GM12874 (cell line): ENCODE results near the gene ENO4.
A peak's percentile ranks its signal among the peaks of the same experiment; 100 is the strongest.

ENCODE experiments used
- TF ChIP-seq, protein P1 (sequence below): IDR thresholded peaks from 2 replicates; pipeline ENCODE4 v1.5.1; 2011; ENCODE audit warnings: low read depth, mild to moderate bottlenecking, control low read depth, low read length, moderate library complexity; ENCODE audit not compliant: insufficient read depth

ENO4 gene

DNA sequence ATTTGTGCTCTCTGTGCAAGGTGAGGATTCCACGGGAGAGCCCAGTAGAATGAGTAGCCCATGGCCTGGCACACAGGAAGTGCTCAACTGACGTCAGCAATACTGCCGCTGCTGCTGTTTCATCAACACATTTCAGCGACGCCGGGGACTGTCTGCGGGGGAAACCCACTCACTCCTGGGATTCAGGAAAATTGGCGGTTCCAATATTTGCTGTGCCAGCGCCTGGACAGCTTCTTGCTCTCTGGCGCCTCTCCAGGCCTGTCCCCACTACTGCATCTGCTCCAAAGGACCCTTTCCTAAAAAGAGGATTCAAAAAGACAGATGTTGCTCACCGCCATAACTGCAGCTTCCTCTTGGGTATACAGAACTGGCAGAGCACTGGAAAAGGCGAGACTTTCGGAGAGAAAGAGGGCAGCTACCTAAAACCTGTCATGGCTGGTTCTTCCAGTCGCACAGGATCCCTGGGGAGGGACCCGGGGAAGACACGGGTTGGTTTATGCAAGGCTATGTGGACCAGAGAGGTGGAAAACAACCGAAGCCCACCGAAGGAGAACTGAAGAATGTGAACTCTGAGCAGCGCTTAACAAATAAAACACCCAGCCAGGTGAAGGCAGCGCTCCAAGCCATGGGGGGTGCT lies 39.7 kb upstream of the ENO4 start:
- TF ChIP-seq, protein P1, sequence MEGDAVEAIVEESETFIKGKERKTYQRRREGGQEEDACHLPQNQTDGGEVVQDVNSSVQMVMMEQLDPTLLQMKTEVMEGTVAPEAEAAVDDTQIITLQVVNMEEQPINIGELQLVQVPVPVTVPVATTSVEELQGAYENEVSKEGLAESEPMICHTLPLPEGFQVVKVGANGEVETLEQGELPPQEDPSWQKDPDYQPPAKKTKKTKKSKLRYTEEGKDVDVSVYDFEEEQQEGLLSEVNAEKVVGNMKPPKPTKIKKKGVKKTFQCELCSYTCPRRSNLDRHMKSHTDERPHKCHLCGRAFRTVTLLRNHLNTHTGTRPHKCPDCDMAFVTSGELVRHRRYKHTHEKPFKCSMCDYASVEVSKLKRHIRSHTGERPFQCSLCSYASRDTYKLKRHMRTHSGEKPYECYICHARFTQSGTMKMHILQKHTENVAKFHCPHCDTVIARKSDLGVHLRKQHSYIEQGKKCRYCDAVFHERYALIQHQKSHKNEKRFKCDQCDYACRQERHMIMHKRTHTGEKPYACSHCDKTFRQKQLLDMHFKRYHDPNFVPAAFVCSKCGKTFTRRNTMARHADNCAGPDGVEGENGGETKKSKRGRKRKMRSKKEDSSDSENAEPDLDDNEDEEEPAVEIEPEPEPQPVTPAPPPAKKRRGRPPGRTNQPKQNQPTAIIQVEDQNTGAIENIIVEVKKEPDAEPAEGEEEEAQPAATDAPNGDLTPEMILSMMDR, result peak; percentile 46; the same call in 1 of the 2 replicates

DNA sequence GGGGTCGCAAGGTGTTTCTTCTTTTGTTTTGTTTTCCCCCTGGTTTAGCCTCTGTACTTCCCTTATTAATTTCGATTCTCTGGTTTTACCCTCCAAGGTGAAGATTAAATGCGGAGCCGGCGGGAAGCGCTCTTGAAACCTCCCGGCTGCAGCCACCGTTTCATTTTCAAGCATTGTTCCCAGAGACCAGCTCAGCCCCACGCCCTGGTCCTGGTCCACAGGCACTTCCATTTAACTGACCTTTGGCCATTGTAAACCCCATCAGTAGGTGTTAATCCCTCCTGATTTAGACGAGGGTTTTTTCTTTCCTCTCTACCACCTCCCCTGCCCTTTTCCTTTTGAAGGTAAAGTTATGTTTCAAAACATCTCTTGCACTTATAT lies 39.2 kb upstream of the ENO4 start:
- TF ChIP-seq, protein P1, result no peak

DNA sequence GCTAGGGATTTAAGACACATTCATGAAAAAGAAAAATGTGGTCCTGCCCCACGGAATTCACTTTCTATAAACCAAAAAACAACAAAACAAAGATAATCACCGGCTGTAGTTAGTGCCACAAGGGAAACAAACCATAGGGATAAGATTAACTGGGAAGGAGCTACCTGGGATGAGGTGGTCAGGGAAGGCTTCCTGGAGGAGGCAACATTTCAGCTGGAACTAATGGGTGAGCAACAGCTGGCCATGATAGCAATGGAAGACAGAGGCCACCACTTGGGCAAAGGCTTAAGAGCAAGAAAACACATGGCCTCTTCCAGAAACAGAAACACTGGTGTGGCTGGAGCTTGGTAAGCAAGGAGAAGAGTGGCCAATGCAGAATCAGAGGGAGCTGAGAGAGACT lies 38.4 kb upstream of the ENO4 start:
- TF ChIP-seq, protein P1, result no peak

DNA sequence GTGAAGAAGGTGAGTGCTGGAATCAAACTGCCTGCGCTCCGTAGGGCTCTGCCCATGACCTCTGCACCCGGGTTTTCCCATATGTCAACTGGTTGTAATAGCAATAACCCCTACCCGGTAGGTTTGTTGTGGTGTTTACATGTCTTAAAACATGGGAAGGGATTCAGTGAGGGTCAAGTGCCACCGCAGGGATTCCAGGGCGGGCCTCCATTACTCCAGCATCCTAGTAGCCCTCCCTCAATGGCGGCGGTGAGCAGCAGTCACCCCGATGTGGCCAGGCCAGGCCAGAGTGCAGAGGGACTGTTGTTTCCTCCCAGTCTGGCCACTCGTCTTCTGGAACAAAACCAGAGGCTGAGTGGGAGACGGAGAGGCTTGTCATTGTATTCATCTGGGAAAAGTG lies 37.6 kb upstream of the ENO4 start:
- TF ChIP-seq, protein P1, result no peak

DNA sequence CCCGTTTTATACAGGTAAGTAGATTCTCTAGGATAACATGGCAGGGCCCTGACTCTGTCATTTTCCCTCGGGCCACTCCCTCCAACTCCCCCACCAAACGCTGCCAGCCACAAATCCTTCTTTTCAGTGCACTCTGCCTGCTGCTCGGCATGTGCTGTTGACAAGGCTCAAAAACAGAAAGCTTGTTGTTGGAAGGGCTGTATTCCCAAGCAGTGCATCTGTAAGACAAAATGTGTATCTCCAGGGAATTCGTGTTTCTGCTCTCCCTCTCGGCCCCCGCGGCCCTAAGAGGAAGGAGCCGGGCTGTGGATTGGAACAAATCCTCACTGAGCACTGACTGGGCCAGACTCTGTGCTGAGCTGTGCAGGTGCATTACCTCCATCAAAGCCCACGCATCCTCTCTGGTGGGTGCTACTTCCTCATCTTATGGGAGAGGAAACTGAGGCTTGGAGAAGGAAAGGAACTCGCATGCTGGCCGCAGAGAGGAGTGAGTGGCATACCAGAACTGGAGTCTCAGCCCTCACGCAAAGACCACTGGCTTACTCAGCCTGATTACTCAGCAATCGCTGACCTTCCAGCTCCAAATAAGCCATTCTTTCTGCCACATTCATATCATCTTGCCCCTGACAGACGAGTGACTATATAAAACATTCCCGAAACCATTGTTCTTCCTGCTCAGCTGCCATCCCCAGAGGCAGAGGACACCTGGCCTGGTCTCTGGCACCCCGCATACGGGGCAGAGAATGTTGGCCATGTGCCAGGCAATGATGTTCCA lies 33.5 kb upstream of the ENO4 start:
- TF ChIP-seq, protein P1, result no peak

DNA sequence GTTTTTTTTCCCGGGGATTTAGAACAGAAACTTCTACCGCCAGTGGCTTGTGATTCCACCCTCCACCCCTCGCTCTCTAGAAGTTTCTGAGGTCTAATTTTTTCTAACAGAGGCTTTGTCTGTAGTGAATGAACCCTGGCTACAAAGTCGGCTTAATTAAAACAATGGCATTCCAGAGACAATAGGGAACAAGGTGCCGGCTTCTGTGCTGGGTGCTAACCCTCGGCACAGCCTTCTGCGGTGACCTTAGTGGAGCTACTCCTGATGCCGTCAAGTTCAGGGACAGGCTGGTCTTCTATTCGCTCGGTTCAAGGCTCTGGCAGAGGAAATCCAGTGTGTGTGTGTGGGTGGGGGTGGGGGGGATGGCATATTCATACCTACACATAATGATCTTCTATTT lies 32.1 kb upstream of the ENO4 start:
- TF ChIP-seq, protein P1, result no peak

DNA sequence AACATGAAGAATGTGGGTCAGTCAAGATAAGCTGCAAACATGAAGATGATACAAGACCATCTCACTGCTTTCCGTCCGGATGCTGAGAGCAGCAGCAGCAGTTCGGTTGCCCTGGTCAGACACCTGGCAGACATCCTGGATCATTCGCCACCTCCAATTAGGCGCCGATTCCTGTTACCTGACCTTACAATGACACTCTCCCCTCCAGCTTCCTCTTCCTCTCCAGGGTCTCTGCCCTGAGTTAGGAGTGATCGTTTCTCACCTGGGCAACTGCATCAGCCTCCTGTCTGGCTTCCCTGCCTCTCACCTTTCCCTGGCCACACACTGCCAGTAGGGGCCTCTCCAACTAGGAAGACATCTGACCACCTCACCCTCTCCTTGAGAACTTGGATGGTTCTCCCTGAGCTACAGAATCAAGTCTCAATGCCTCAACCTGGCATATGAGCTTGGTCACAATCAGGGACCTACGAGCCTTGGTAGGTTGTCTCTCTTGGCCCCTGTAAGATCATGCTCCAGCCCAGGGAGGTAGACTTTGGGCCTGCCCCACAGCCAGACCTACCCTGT lies 31.4 kb upstream of the ENO4 start:
- TF ChIP-seq, protein P1, result no peak
